A549 (cell line): ENCODE measurements around the gene KLC3. TPM values are rescaled to one million over a fixed set of nuclear protein-coding genes. Genes with fewer than 3 reads are reported as not detected.

Experiments
- ATAC-seq, 2 experiments: fragments of 200-7000 bp in 1 of 2; fragments of >200 bp in 1 of 2; cut with Nextera tagmentation in 1 of 2; cut with Tn5 transposase in 1 of 2; 3 replicates each; pipeline versions ENCODE4 v1.8.0 to v1.9.1; 2018 to 2020; ENCODE audit warnings: mild to moderate bottlenecking in 1 of 2, moderate library complexity in 1 of 2
- CTCF ChIA-PET: fragments of 300-600 bp; sonication (Branson Sonifier 250); formaldehyde crosslinking; extraction: SDS; loops from one replicate; lab custom pipeline; 2021; ENCODE audit warnings: antibody characterized with exemption, inconsistent platforms; lab: Yijun Ruan, JAX
- POLR2A ChIA-PET: fragments of 350-600 bp; formaldehyde crosslinking; extraction: SDS; loops from one replicate; lab custom pipeline; 2021; ENCODE audit warnings: antibody characterized with exemption, inconsistent platforms; lab: Yijun Ruan, JAX
- DNase-seq, 2 experiments: peaks; one replicate each; pipeline versions ENCODE4 v3.0.0 to v3.0.0-alpha.2; 2011 to 2016; ENCODE audit warnings: low read depth in 1 of 2, low spot score in 1 of 2
- FAIRE-seq: peaks from 2 replicates; lab custom pipeline; 2011; peaks lifted over from hg19 to GRCh38; lab: Jason Lieb, UNC
- H3K27ac ChIP-seq, 2 experiments: fragments of >200 bp; sonication (Bioruptor Twin); formaldehyde crosslinking; 3 replicates each; pipeline ENCODE4 v1.5.1; 2016 to 2017
- H3K4me1 ChIP-seq: fragments of >200 bp; sonication (Bioruptor Twin); formaldehyde crosslinking; 3 replicates; pipeline ENCODE4 v1.6.1; 2016
- H3K4me2 ChIP-seq: fragments of >200 bp; sonication (Bioruptor Twin); formaldehyde crosslinking; 3 replicates; pipeline ENCODE4 v1.6.1; 2016
- H3K4me3 ChIP-seq: fragments of >200 bp; sonication (Bioruptor Twin); formaldehyde crosslinking; 3 replicates; pipeline ENCODE4 v1.5.1; 2016
- H3K9me3 ChIP-seq: fragments of >200 bp; sonication (Bioruptor Twin); formaldehyde crosslinking; 3 replicates; pipeline ENCODE4 v1.6.1; 2016
- BCL3 ChIP-seq: fragments of >200 bp; sonication (Bioruptor Twin); formaldehyde crosslinking; IDR thresholded peaks from 3 replicates; pipeline ENCODE4 v1.6.1; 2016
- CEBPB ChIP-seq, 2 experiments: fragments of >200 bp in 1 of 2; sonication (Bioruptor Twin) in 1 of 2; formaldehyde crosslinking in 1 of 2; IDR thresholded peaks; 2 replicates each; pipeline ENCODE4 v1.6.1; 2012 to 2016
- CHD2 ChIP-seq: fragments of 150-350 bp; IDR thresholded peaks from 2 replicates; pipeline ENCODE4 v1.6.1; 2014; ENCODE audit warnings: low read length; ENCODE audit not compliant: partially characterized antibody
- CHD4 ChIP-seq: fragments of 200-600 bp; sonication (generic); IDR thresholded peaks from 2 replicates; pipeline ENCODE4 v1.6.1; 2016; ENCODE audit warnings: antibody characterized with exemption, mild to moderate bottlenecking, borderline replicate concordance
- ELK1 ChIP-seq: fragments of 150-350 bp; IDR thresholded peaks from 2 replicates; pipeline ENCODE4 v1.6.1; 2014; ENCODE audit warnings: low read depth, mild to moderate bottlenecking, low read length
- EP300 ChIP-seq, 2 experiments: fragments of >200 bp; sonication (Bioruptor Twin); formaldehyde crosslinking; IDR thresholded peaks; 2 replicates in 1 of 2; 3 replicates in 1 of 2; pipeline ENCODE4 v1.6.1; 2016 to 2017
- FOSL2 ChIP-seq, 2 experiments: fragments of 450-650 bp in 1 of 2; fragments of >200 bp in 1 of 2; sonication (Bioruptor Twin) in 1 of 2; formaldehyde crosslinking; IDR thresholded peaks; 2 replicates each; pipeline versions ENCODE4 v1.5.0 to v1.6.1; 2016 to 2020; ENCODE audit warnings: mild to moderate bottlenecking in 1 of 2, moderate library complexity in 1 of 2
- GATA3 ChIP-seq: IDR thresholded peaks from 2 replicates; pipeline ENCODE4 v1.6.1; 2012; ENCODE audit warnings: borderline replicate concordance
- HES2 ChIP-seq: fragments of >200 bp; sonication (Bioruptor Twin); formaldehyde crosslinking; IDR thresholded peaks from 2 replicates; pipeline ENCODE4 v1.6.1; 2016
- HEYL ChIP-seq: fragments of 250-450 bp; sonication (Bioruptor Pico); IDR thresholded peaks from 2 replicates; pipeline ENCODE4 v1.8.0; 2021; ENCODE audit warnings: mild to moderate bottlenecking, moderate library complexity
- HMGXB4 ChIP-seq: fragments of 250-450 bp; sonication (Bioruptor Pico); IDR thresholded peaks from 2 replicates; pipeline ENCODE4 v1.5.0; 2021; ENCODE audit warnings: mild to moderate bottlenecking, moderate library complexity, borderline replicate concordance
- HOXB5 ChIP-seq: fragments of 250-450 bp; sonication (Bioruptor Pico); IDR thresholded peaks from 2 replicates; pipeline ENCODE4 v1.5.0; 2020; ENCODE audit warnings: mild to moderate bottlenecking, moderate library complexity
- KDM1A ChIP-seq: fragments of 200-600 bp; sonication (generic); IDR thresholded peaks from 2 replicates; pipeline ENCODE4 v1.6.1; 2016; ENCODE audit warnings: low read depth, mild to moderate bottlenecking
- KDM5A ChIP-seq: fragments of 200-600 bp; sonication (generic); IDR thresholded peaks from 2 replicates; pipeline ENCODE4 v1.6.1; 2016; ENCODE audit warnings: antibody characterized with exemption, mild to moderate bottlenecking
- NFE2L2 ChIP-seq: fragments of 150-350 bp; conservative IDR thresholded peaks from 2 replicates; pipeline ENCODE4 v1.6.1; 2014; ENCODE audit warnings: low read length
- NR3C1 ChIP-seq: fragments of >200 bp; sonication (Bioruptor Twin); formaldehyde crosslinking; IDR thresholded peaks from 3 replicates; pipeline ENCODE4 v1.6.1; 2017
- PBX3 ChIP-seq: IDR thresholded peaks from 2 replicates; pipeline ENCODE4 v1.6.1; 2012
- RARB ChIP-seq: fragments of 250-450 bp; sonication (Bioruptor Pico); IDR thresholded peaks from 2 replicates; pipeline ENCODE4 v1.8.0; 2021; ENCODE audit warnings: mild to moderate bottlenecking, moderate library complexity
- REST ChIP-seq: fragments of 200-600 bp; sonication (generic); IDR thresholded peaks from 2 replicates; pipeline ENCODE4 v1.6.1; 2016; ENCODE audit warnings: antibody characterized with exemption, mild to moderate bottlenecking, moderate library complexity
- TP53 ChIP-seq: fragments of 250-450 bp; sonication (Bioruptor Pico); IDR thresholded peaks from 2 replicates; pipeline ENCODE4 v1.5.0; 2021; ENCODE audit warnings: mild to moderate bottlenecking, moderate library complexity
- WGBS: methylation state at CpG from one replicate; pipeline ENCODE4 v1.1.6; 2017; ENCODE audit errors: missing lambda C conversion rate; 5-methylcytosine and 5-hydroxymethylcytosine counted together
- polyA plus RNA-seq, 4 experiments: library from polyadenylated mRNA; depleted of rRNA in 3 of 4; stranded (reverse); fragments of >200 nt; fragmentation: RNase III in 1 of 4; extraction: RNeasy Plus Mini Kit Qiagen cat#74134 plus additional on column Dnase treatment in 1 of 4; gene quantifications; 2 replicates in 3 of 4; 3 replicates in 1 of 4; pipeline ENCODE4 v1.2.3, GENCODE V29; 2011 to 2017

The KLC3 gene
- polyA plus RNA-seq, 2 of the 4 experiments (the other 2 are of a cell fraction), result 0.26 to 0.49 TPM

GRCh38 chr19:45339629-45340028, 921 bp upstream of the KLC3 start:
- POLR2A ChIA-PET, result no interaction called here
- no peaks in the 10 kb centered on the region for H3K9me3 ChIP-seq
- ATAC-seq (no peak), FAIRE-seq (no peak), DNase-seq (no peak)
- H3K4me3 ChIP-seq, result no peak overlapping the region
- CTCF ChIA-PET, result interaction anchor here (0.6 to 2.9 kb wide), 12 partner anchors 11 to 183 kb away, joined by 3 to 29 read pairs (median 6); partner anchors contain the start of gene NKPD1
- H3K4me1 ChIP-seq, result peaks cover 3% of the 10 kb centered on the region; the same call in 2 of the 3 replicates
- TF ChIP-seq HOXB5 (CRISPR knock-in tag) (no peak), GATA3 (no peak), PBX3 (no peak), BCL3 (no peak), FOSL2 (IDR thresholded peaks at IDR 0.05) (no peak), FOSL2 (CRISPR knock-in tag; IDR thresholded peaks at IDR 0.05) (no peak), KDM1A (no peak), HES2 (no peak), CHD2 (no peak), NR3C1 (no peak), TP53 (CRISPR knock-in tag) (no peak), CHD4 (no peak), CEBPB (IDR thresholded peaks at IDR 0.05) (no peak), HEYL (CRISPR knock-in tag) (no peak), KDM5A (no peak), REST (no peak), NFE2L2 (no peak), EP300 (IDR thresholded peaks at IDR 0.05) (no peak), ELK1 (no peak), HMGXB4 (CRISPR knock-in tag) (no peak), RARB (CRISPR knock-in tag) (no peak)
- no peak overlapping the region for H3K4me2 ChIP-seq
- no peak overlapping the region for H3K27ac ChIP-seq
- WGBS, result 85% methylated on average over 6 of the region's 6 CpGs
